Upper lobe of right lung (tissue), 1 donor: ENCODE results near the gene PTPRF. TPM values are rescaled to one million over a fixed set of nuclear protein-coding genes. Genes with fewer than 3 reads are reported as not detected.
A peak's percentile ranks its signal among the peaks of the same experiment; 100 is the strongest.

Source experiments
- ATAC-seq: fragments of 200-7000 bp; cut with Tn5 transposase; one replicate; pipeline ENCODE4 v1.9.1; 2020; ENCODE audit warnings: mild to moderate bottlenecking, moderate library complexity
- DNase-seq: peaks from one replicate; pipeline ENCODE4 v3.0.0-alpha.2; 2020
- H3K27ac ChIP-seq: fragments of 200-600 bp; one replicate; pipeline ENCODE4 v1.8.0; 2022
- H3K27me3 ChIP-seq: fragments of 200-600 bp; one replicate; pipeline ENCODE4 v1.8.0; 2022; ENCODE audit warnings: mild to moderate bottlenecking
- H3K36me3 ChIP-seq: fragments of 200-600 bp; one replicate; pipeline ENCODE4 v1.8.0; 2022
- H3K4me1 ChIP-seq: fragments of 200-600 bp; one replicate; pipeline ENCODE4 v1.8.0; 2022
- H3K4me3 ChIP-seq: fragments of 200-600 bp; one replicate; pipeline ENCODE4 v1.8.0; 2022; ENCODE audit warnings: mild to moderate bottlenecking
- H3K9me3 ChIP-seq: fragments of 200-600 bp; one replicate; pipeline ENCODE4 v1.8.0; 2022
- intact Hi-C: fragments of 100-400 bp; cut with DNase I; formaldehyde crosslinking; loops from one replicate; pipeline ENCODE4 v1.11.0; 2022
- total RNA-seq: library from RNA; stranded (reverse); fragmentation: NEBNext Ultra II Directional; extraction: Animal tissue kit (Norgen Biotek cat#: 25700); gene quantifications from one replicate; pipeline ENCODE4 v1.2.1, GENCODE V29; 2021
- TF ChIP-seq, protein P1 (sequence below): fragments of 200-600 bp; IDR thresholded peaks from one replicate; pipeline ENCODE4 v1.8.0; 2022; ENCODE audit warnings: antibody characterized with exemption
- donor health status: DM: no; HTN: yes; CAD: no; lungs with severe emphysema.

Gene PTPRF
- total RNA-seq, 1 donor from 2014 or later = 199 TPM

DNA sequence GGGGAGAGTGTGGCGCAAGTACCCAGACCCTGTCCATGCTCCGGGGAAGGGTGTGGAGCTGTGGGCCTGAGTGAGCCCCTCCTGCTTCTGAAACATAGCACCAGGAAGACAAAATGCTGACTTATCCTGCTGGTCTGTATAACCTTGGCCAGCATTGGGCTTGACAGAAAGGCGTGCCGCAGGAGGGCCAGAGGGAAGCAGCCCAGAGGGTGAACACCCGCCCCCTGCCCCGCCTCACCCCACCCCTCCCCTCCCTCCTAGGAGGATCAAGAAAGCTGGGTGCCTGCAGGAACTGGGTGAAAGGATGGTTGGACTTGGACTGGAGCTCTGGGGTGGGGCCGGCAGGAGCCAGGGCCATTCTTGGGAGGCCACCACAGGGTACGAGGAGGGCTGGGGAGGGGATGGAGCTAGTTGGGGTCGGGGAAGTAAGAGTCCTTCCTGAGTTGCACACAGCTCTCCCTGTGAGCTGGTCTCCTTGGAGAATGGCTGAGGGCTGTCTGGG is 27.1 kb downstream of the PTPRF start:
- H3K27ac ChIP-seq = peak overlapping the region; percentile 47
- intact Hi-C loops = no loop called here
- H3K9me3 ChIP-seq = no peaks in the 10 kb centered on the region
- no peaks in the 10 kb centered on the region for H3K36me3 ChIP-seq
- TF ChIP-seq, protein P1, sequence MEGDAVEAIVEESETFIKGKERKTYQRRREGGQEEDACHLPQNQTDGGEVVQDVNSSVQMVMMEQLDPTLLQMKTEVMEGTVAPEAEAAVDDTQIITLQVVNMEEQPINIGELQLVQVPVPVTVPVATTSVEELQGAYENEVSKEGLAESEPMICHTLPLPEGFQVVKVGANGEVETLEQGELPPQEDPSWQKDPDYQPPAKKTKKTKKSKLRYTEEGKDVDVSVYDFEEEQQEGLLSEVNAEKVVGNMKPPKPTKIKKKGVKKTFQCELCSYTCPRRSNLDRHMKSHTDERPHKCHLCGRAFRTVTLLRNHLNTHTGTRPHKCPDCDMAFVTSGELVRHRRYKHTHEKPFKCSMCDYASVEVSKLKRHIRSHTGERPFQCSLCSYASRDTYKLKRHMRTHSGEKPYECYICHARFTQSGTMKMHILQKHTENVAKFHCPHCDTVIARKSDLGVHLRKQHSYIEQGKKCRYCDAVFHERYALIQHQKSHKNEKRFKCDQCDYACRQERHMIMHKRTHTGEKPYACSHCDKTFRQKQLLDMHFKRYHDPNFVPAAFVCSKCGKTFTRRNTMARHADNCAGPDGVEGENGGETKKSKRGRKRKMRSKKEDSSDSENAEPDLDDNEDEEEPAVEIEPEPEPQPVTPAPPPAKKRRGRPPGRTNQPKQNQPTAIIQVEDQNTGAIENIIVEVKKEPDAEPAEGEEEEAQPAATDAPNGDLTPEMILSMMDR = no peak
- H3K4me3 ChIP-seq = no peak overlapping the region
- H3K27me3 ChIP-seq = no peaks in the 10 kb centered on the region
- ATAC-seq (peak; percentile 77), DNase-seq (peak; percentile 78)
- H3K4me1 ChIP-seq = peaks cover 16% of the 10 kb centered on the region

DNA sequence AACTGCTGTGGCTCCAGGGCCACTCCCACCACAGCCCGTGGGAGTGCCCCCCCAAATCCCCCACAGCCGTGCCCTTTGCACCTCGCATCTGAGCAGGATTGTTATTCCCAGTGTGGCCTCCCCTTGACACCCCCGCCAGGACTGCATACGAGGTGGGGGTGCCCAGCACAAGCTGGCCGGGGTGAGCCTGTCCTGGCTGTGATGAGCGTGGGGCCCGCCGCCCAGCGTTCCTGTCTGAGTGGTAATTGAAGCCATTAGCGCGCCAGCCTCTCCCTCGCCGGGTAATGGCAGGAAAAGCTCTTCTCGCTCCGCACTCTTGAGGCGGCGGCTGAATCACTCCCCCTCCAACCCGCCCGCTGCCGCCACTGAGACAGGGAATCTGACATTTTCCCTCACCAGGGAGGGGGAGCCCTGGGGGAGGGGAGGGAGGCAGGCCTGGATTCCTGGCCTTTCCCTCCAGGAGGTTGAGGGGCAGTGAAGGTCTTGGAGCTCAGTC is 27.7 kb downstream of the PTPRF start:
- H3K4me3 ChIP-seq = no peak overlapping the region
- H3K27me3 ChIP-seq = no peaks in the 10 kb centered on the region
- peak; percentile 63 for ATAC-seq
- H3K27ac ChIP-seq = peak overlapping the region; percentile 47
- H3K9me3 ChIP-seq = no peaks in the 10 kb centered on the region
- H3K4me1 ChIP-seq = peaks cover 16% of the 10 kb centered on the region
- no peaks in the 10 kb centered on the region for H3K36me3 ChIP-seq
- DNase-seq = peak; percentile 79
- TF ChIP-seq, protein P1 = no peak
- intact Hi-C loops = no loop called here

DNA sequence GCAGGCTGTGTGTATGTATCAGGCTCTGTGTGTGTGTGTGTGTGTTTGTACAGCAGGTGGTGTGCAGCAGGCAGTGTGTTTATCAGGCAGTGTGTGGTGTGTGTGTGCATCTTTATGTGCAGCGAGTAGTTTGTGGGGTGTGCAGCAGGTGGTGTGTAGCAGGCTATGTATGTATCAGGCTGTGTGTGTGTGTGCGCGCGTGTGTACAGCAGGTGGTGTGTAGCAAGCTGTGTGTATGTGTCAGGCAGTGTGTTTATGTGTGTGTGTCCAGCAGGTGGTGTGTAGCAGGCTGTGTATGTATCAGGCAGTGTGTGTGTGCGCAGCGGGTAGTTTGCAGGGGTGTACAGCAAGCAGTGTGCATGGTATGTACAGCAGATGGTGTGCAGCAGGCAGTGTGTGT is 29.0 kb downstream of the PTPRF start:
- Histone ChIP-seq H3K9me3 (no peaks in the 10 kb centered on the region), H3K4me1 (peaks cover 16% of the 10 kb centered on the region), H3K27me3 (no peaks in the 10 kb centered on the region), H3K27ac (no peak overlapping the region), H3K4me3 (no peak overlapping the region), H3K36me3 (no peaks in the 10 kb centered on the region)
- TF ChIP-seq, protein P1 = no peak
- no peak for ATAC-seq
- no peak for DNase-seq
- intact Hi-C loops = no loop called here

DNA sequence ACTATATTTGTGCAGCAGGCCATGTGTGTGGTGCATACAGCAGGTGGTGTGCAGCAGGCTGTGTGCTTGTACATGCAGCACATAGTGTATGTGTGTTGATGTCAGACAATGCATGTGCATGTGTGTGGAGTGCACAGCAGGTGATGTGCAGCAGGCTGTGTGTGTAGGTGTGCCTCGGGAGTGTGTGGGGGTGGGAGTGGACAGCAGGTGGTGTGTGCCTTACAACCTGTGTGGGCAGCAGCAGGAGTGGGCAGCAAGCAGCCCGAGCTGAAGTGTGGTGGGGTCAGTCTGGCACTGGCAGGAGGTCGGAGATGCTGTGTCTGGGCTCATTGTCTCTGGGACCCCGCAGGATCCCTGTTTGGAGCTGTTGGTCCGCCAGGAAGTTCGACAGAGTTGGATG is 29.6 kb downstream of the PTPRF start:
- peaks cover 19% of the 10 kb centered on the region for H3K4me1 ChIP-seq
- no peaks in the 10 kb centered on the region for H3K27me3 ChIP-seq
- no peaks in the 10 kb centered on the region for H3K9me3 ChIP-seq
- no peak for ATAC-seq
- intact Hi-C loops = no loop called here
- no peaks in the 10 kb centered on the region for H3K36me3 ChIP-seq
- DNase-seq = no peak
- TF ChIP-seq, protein P1 = no peak
- H3K4me3 ChIP-seq = no peak overlapping the region
- H3K27ac ChIP-seq = no peak overlapping the region

DNA sequence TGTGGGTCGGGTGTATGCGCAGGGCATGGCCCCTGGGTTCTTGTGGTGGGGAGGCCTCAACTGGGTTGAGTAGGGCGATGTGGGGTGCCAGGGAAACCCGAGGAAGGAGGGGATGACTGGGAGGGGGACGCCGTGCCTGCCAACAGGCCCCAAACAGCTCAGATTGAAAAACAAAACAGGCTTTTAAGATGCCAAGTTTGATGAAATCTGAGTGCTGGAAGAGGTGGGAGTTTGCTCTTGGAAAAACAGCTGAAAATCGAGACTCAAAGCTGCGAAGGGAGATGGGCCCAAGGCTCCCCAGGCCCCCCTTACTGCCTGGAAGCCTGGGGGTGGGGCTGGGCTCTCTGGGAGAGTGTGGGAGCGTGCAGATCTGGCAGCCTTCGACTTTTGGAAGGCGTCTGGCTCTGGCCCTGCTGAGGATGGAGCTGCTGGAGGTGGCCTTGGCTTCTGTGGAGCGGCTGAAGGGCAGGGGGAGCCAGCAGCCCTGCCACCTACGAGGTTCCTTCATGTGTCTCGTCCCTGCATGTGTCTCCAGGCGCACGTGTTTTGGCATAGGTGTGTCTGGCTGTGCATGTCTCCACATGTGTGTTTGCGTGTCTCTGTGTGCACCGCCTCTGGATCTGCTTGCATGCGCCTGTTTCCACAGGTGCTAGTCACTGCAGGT is 33.3 kb downstream of the PTPRF start:
- H3K27ac ChIP-seq = peak overlapping the region; percentile 2
- intact Hi-C loops = no loop called here
- TF ChIP-seq, protein P1 = no peak
- no peak for ATAC-seq
- DNase-seq = no peak
- no peaks in the 10 kb centered on the region for H3K36me3 ChIP-seq
- peaks cover 9% of the 10 kb centered on the region for H3K4me1 ChIP-seq
- H3K27me3 ChIP-seq = no peaks in the 10 kb centered on the region
- H3K9me3 ChIP-seq = no peaks in the 10 kb centered on the region
- H3K4me3 ChIP-seq = no peak overlapping the region
